ENCODE data around the gene WNT9B. TPM values are rescaled to one million over a fixed set of nuclear protein-coding genes. Genes with fewer than 3 reads are reported as not detected.

Gene WNT9B
- total and polyA plus RNA-seq, 9 of the 15 experiments (the other 6 are each of a cell fraction or from before 2014, with no cell fraction given) = not detected

DNA sequence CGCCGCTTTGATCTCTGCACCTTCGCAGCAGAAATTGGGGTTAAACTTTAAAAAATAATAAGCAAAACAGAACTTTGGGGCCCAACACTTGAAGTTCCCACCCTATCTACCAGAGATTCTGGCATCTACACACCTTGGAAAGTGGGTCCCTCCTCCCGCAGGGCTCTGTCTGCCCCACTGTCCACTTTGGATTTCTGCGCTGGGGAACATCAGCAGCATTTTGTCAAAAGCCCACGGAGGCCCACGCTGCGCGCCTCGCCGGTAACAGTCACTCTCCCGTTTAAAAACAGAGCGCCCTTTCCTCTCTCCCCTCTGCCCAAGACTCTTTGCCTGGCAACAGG lies 725 bp upstream of the WNT9B start:
- H3K9me1 ChIP-seq (ENCODE audit: control insufficient read depth, insufficient read depth, low read length) = no peaks in the 10 kb centered on the region
- H4K20me1 ChIP-seq (replicated peaks; ENCODE audit: control insufficient read depth, insufficient read depth, low read length) = 0 out of 2 replicates have a peak, but pooled peaks cover 14% of the 10 kb centered on the region
- H2AFZ ChIP-seq (ENCODE audit: low read depth, low read length) = no peak overlapping the region
- ChIA-PET CTCF (ENCODE audit: low intra/inter-chr PET ratio) (interaction anchor here (0.6 kb wide), 1 partner anchor 63 kb away, joined by 3 read pairs; no protein-coding TSS in a partner anchor), POLR2A (no interaction called here)
- no peak overlapping the region; a peak in 1 of 4 replicates for H3K9ac ChIP-seq (ENCODE audit: insufficient read depth in 1 of 2, low read depth in 2 of 2, low read length in 2 of 2)
- no peak overlapping the region for H3K4me3 ChIP-seq
- no peaks in the 10 kb centered on the region for H3K36me3 ChIP-seq (ENCODE audit: control insufficient read depth, insufficient read depth, low read length)
- H3K27me3 ChIP-seq (ENCODE audit: control insufficient read depth in 2 of 2, insufficient read depth in 2 of 2, low read length in 2 of 2) = peaks cover 13 to 37% of the 10 kb centered on the region in 2 experiments
- DNase-seq (ENCODE audit: extremely low read depth in 1 of 4, low spot score in 3 of 4) (no peak), ATAC-seq (no peak), FAIRE-seq (no peak)
- BruUV-seq (replicated peaks) = no TSS peak
- H3K4me1 ChIP-seq (replicated peaks in 1 of 2; ENCODE audit: control insufficient read depth in 2 of 2, insufficient read depth in 2 of 2, low read length in 2 of 2) = peaks cover 0 to 16% of the 10 kb centered on the region in 2 experiments; a peak in 2 of 5 replicates
- in situ Hi-C loops (cut with MboI) = no loop called here
- H3K9me3 ChIP-seq (replicated peaks; ENCODE audit: control insufficient read depth, insufficient read depth, low read depth, low read length) = no peaks in the 10 kb centered on the region
- no peaks in the 10 kb centered on the region for H3K79me2 ChIP-seq (ENCODE audit: control insufficient read depth, insufficient read depth, low read length)
- no peak for TF ChIP-seq CHD4 (IDR thresholded peaks at IDR 0.05; ENCODE audit: insufficient read depth, insufficient replicate concordance, low read depth, low read length, poor library complexity, severe bottlenecking)
- no peak for TF ChIP-seq RFX7 (CRISPR knock-in tag; IDR thresholded peaks at IDR 0.05)
- no peak for TF ChIP-seq ELF1 (tag; IDR thresholded peaks at IDR 0.05)
- no peak for TF ChIP-seq ZNF121 (CRISPR knock-in tag; conservative IDR thresholded peaks at IDR 0.05)
- TF ChIP-seq ZNF232 (CRISPR knock-in tag; IDR thresholded peaks at IDR 0.05) = 0 out of 2 replicates have a peak, but pooled peaks have one; percentile 45
- no peak overlapping the region for H3K27ac ChIP-seq (ENCODE audit: extremely low read depth, low read depth, low read length)
- H3K4me2 ChIP-seq (ENCODE audit: insufficient read depth, low read length) = no peak overlapping the region
- WGBS (ENCODE audit: insufficient coverage, low coverage, missing lambda C conversion rate) = 56% methylated on average over 13 of the region's 13 CpGs
- intact Hi-C loops (cut with micrococcal nuclease) = no loop called here

GRCh38 chr17:46853896-46854444 lies 2.6 kb downstream of the WNT9B start:
- WGBS (ENCODE audit: insufficient coverage, low coverage, missing lambda C conversion rate) = 14% methylated on average over 6 of the region's 6 CpGs
- intact Hi-C loops (cut with micrococcal nuclease) (no loop called here), in situ Hi-C loops (cut with MboI) (no loop called here)
- Histone ChIP-seq H3K9me1 (ENCODE audit: control insufficient read depth, insufficient read depth, low read length) (no peaks in the 10 kb centered on the region), H3K27me3 (ENCODE audit: control insufficient read depth in 2 of 2, insufficient read depth in 2 of 2, low read length in 2 of 2) (peaks cover 7 to 19% of the 10 kb centered on the region in 2 experiments; a peak in 4 of 5 replicates), H3K4me1 (replicated peaks in 1 of 2; ENCODE audit: control insufficient read depth in 2 of 2, insufficient read depth in 2 of 2, low read length in 2 of 2) (peaks cover 0 to 16% of the 10 kb centered on the region in 2 experiments; a peak in 2 of 5 replicates), H3K9ac (ENCODE audit: insufficient read depth in 1 of 2, low read depth in 2 of 2, low read length in 2 of 2) (no peak overlapping the region), H3K4me2 (ENCODE audit: insufficient read depth, low read length) (no peak overlapping the region), H3K4me3 (no peak overlapping the region), H3K9me3 (replicated peaks; ENCODE audit: control insufficient read depth, insufficient read depth, low read depth, low read length) (no peaks in the 10 kb centered on the region), H3K27ac (ENCODE audit: extremely low read depth, low read depth, low read length) (no peak overlapping the region), H3K36me3 (ENCODE audit: control insufficient read depth, insufficient read depth, low read length) (no peaks in the 10 kb centered on the region), H3K79me2 (ENCODE audit: control insufficient read depth, insufficient read depth, low read length) (no peaks in the 10 kb centered on the region), H4K20me1 (replicated peaks; ENCODE audit: control insufficient read depth, insufficient read depth, low read length) (0 out of 2 replicates have a peak, but pooled peaks cover 14% of the 10 kb centered on the region), H2AFZ (ENCODE audit: low read depth, low read length) (no peak overlapping the region)
- DNase-seq (ENCODE audit: extremely low read depth in 1 of 4, low spot score in 3 of 4) = no peak
- BruUV-seq (replicated peaks) = no TSS peak
- no peak for ATAC-seq
- POLR2A ChIA-PET = interaction anchor here (0.7 to 1.0 kb wide), 3 partner anchors 9 to 27 kb away, joined by 3 to 4 read pairs (median 4); no protein-coding TSS in a partner anchor
- no peak for FAIRE-seq
- CTCF ChIA-PET (ENCODE audit: low intra/inter-chr PET ratio) = no interaction called here
- TF ChIP-seq CHD4 (IDR thresholded peaks at IDR 0.05; ENCODE audit: insufficient read depth, insufficient replicate concordance, low read depth, low read length, poor library complexity, severe bottlenecking) (no peak), MAFK (IDR thresholded peaks at IDR 0.05; ENCODE audit: low read length) (no peak), ZNF639 (CRISPR knock-in tag; conservative IDR thresholded peaks at IDR 0.05 in 1 of 2, IDR thresholded peaks at IDR 0.05 in 1 of 2) (no peak)
- TF ChIP-seq, protein P1, sequence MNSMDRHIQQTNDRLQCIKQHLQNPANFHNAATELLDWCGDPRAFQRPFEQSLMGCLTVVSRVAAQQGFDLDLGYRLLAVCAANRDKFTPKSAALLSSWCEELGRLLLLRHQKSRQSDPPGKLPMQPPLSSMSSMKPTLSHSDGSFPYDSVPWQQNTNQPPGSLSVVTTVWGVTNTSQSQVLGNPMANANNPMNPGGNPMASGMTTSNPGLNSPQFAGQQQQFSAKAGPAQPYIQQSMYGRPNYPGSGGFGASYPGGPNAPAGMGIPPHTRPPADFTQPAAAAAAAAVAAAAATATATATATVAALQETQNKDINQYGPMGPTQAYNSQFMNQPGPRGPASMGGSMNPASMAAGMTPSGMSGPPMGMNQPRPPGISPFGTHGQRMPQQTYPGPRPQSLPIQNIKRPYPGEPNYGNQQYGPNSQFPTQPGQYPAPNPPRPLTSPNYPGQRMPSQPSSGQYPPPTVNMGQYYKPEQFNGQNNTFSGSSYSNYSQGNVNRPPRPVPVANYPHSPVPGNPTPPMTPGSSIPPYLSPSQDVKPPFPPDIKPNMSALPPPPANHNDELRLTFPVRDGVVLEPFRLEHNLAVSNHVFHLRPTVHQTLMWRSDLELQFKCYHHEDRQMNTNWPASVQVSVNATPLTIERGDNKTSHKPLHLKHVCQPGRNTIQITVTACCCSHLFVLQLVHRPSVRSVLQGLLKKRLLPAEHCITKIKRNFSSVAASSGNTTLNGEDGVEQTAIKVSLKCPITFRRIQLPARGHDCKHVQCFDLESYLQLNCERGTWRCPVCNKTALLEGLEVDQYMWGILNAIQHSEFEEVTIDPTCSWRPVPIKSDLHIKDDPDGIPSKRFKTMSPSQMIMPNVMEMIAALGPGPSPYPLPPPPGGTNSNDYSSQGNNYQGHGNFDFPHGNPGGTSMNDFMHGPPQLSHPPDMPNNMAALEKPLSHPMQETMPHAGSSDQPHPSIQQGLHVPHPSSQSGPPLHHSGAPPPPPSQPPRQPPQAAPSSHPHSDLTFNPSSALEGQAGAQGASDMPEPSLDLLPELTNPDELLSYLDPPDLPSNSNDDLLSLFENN (IDR thresholded peaks at IDR 0.05; ENCODE audit: low read depth in 2 of 2, low read length in 2 of 2) = no peak

Data from K562 (cell line).